OCI-LY1 (cell line): Measurements from ENCODE around the gene KCNH1.

Experiments
- EZH2 ChIP-seq: fragments of 200-600 bp; sonication (generic), shearing (Covaris generic); IDR thresholded peaks from 2 replicates; pipeline ENCODE4 v1.8.0; 2017; ENCODE audit warnings: borderline replicate concordance, mixed run types, mild to moderate bottlenecking, antibody characterized with exemption, low read length, moderate library complexity, mixed read lengths
- TF ChIP-seq, protein P1 (sequence below): fragments of 200-600 bp; sonication (generic), shearing (Covaris generic); IDR thresholded peaks from 2 replicates; pipeline ENCODE4 v1.5.1; 2017; ENCODE audit warnings: mild to moderate bottlenecking, antibody characterized with exemption, low read length, moderate library complexity, mixed read lengths

GRCh38 chr1:210912752-210913151, 221.2 kb downstream of the KCNH1 start:
- TF ChIP-seq, protein P1, sequence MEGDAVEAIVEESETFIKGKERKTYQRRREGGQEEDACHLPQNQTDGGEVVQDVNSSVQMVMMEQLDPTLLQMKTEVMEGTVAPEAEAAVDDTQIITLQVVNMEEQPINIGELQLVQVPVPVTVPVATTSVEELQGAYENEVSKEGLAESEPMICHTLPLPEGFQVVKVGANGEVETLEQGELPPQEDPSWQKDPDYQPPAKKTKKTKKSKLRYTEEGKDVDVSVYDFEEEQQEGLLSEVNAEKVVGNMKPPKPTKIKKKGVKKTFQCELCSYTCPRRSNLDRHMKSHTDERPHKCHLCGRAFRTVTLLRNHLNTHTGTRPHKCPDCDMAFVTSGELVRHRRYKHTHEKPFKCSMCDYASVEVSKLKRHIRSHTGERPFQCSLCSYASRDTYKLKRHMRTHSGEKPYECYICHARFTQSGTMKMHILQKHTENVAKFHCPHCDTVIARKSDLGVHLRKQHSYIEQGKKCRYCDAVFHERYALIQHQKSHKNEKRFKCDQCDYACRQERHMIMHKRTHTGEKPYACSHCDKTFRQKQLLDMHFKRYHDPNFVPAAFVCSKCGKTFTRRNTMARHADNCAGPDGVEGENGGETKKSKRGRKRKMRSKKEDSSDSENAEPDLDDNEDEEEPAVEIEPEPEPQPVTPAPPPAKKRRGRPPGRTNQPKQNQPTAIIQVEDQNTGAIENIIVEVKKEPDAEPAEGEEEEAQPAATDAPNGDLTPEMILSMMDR: no peak
- no peak for TF ChIP-seq EZH2
